SK-N-SH (cell line): ENCODE data around the gene MAD1L1. TPM values are rescaled to one million over a fixed set of nuclear protein-coding genes. Genes with fewer than 3 reads are reported as not detected.

Source experiments
- CTCF ChIA-PET: fragments of 300-600, 350-600 bp; formaldehyde crosslinking; extraction: SDS; loops from one replicate; lab custom pipeline; 2021; lab: Yijun Ruan, JAX
- POLR2A ChIA-PET: fragments of 350-600 bp; sonication (Branson Sonifier 250); formaldehyde crosslinking; extraction: SDS; loops from one replicate; lab custom pipeline; 2020; ENCODE audit warnings: antibody characterized with exemption, inconsistent platforms; lab: Yijun Ruan, JAX
- DNase-seq: peaks from one replicate; pipeline ENCODE4 v3.0.0; 2012
- H2AFZ ChIP-seq: fragments of 200-600 bp; sonication (generic); 2 replicates; pipeline ENCODE4 v1.8.1; 2016; ENCODE audit warnings: antibody characterized with exemption, mild to moderate bottlenecking, low read depth
- H3F3A ChIP-seq: fragments of 200-600 bp; sonication (generic); replicated peaks from 2 replicates; pipeline ENCODE3; 2016; ENCODE audit warnings: antibody characterized with exemption, mild to moderate bottlenecking; ENCODE audit not compliant: insufficient read depth
- H3K27ac ChIP-seq, 2 experiments: fragments of 200-500 bp in 1 of 2; fragments of 200-600 bp in 1 of 2; sonication (Bioruptor generic) in 1 of 2; sonication (generic), shearing (Covaris generic) in 1 of 2; 2 replicates each; pipeline versions ENCODE4 v1.5.1 to v1.6.1; 2014 to 2016; ENCODE audit warnings: low read depth in 2 of 2, inconsistent platforms in 1 of 2, low read length in 1 of 2, mild to moderate bottlenecking in 1 of 2, mixed read lengths in 1 of 2
- H3K27me3 ChIP-seq: fragments of 200-600 bp; sonication (generic), shearing (Covaris generic); 2 replicates; pipeline ENCODE4 v1.6.1; 2016; ENCODE audit warnings: mixed run types; ENCODE audit not compliant: insufficient read depth
- H3K36me3 ChIP-seq, 2 experiments: fragments of 200-500 bp in 1 of 2; fragments of 200-600 bp in 1 of 2; sonication (Bioruptor generic) in 1 of 2; sonication (generic) in 1 of 2; replicated peaks in 1 of 2; 2 replicates each; pipeline versions ENCODE3 to v1.5.1; 2014 to 2016; ENCODE audit warnings: low read length in 1 of 2, mild to moderate bottlenecking in 1 of 2; ENCODE audit not compliant: insufficient read depth in 2 of 2, control insufficient read depth in 1 of 2
- H3K4me1 ChIP-seq, 2 experiments: fragments of 200-500 bp in 1 of 2; fragments of 200-600 bp in 1 of 2; sonication (Bioruptor generic) in 1 of 2; sonication (generic), shearing (Covaris generic) in 1 of 2; 2 replicates each; pipeline versions ENCODE4 v1.5.1 to v1.6.1; 2014 to 2016; ENCODE audit warnings: low read depth in 1 of 2, low read length in 1 of 2, mixed run types in 1 of 2; ENCODE audit not compliant: insufficient read depth in 2 of 2, control insufficient read depth in 1 of 2
- H3K4me2 ChIP-seq: fragments of 200-600 bp; sonication (generic), shearing (Covaris generic); 2 replicates; pipeline ENCODE4 v1.6.1; 2017; ENCODE audit warnings: mixed run types
- H3K4me3 ChIP-seq, 2 experiments: fragments of 200-500 bp in 1 of 2; fragments of 200-600 bp in 1 of 2; sonication (Bioruptor generic) in 1 of 2; sonication (generic), shearing (Covaris generic) in 1 of 2; 2 replicates each; pipeline versions ENCODE4 v1.5.1 to v1.8.1; 2014 to 2016; ENCODE audit warnings: low read depth in 2 of 2, inconsistent platforms in 1 of 2, low read length in 1 of 2, mild to moderate bottlenecking in 1 of 2, mixed read lengths in 1 of 2, moderate library complexity in 1 of 2
- H3K79me2 ChIP-seq: fragments of 200-600 bp; sonication (generic); 2 replicates; pipeline ENCODE4 v1.8.1; 2017; ENCODE audit warnings: mild to moderate bottlenecking; ENCODE audit not compliant: insufficient read depth
- H3K9ac ChIP-seq: fragments of 200-600 bp; sonication (generic); 2 replicates; pipeline ENCODE4 v1.6.1; 2017; ENCODE audit warnings: mixed run types
- H3K9me2 ChIP-seq: fragments of 200-600 bp; sonication (generic); 2 replicates; pipeline ENCODE4 v1.6.1; 2017; ENCODE audit warnings: mixed run types
- H3K9me3 ChIP-seq: fragments of 200-600 bp; sonication (generic); 2 replicates; pipeline ENCODE4 v1.6.1; 2017; ENCODE audit warnings: mixed run types, mild to moderate bottlenecking, moderate library complexity
- H4K20me1 ChIP-seq: fragments of 200-600 bp; sonication (generic); 2 replicates; pipeline ENCODE4 v1.6.1; 2017; ENCODE audit warnings: mild to moderate bottlenecking, mixed run types; ENCODE audit not compliant: insufficient read depth
- CHD2 ChIP-seq: fragments of 150-350 bp; IDR thresholded peaks from 2 replicates; pipeline ENCODE4 v1.6.1; 2018; ENCODE audit warnings: low read length; ENCODE audit not compliant: partially characterized antibody
- CTCF ChIP-seq: fragments of 200-600 bp; sonication (generic); IDR thresholded peaks from 2 replicates; pipeline ENCODE4 v1.6.1; 2017; ENCODE audit warnings: antibody characterized with exemption, mild to moderate bottlenecking, moderate library complexity
- ELF1 ChIP-seq: IDR thresholded peaks from 2 replicates; pipeline ENCODE4 v1.4.0; 2012
- EP300 ChIP-seq, 2 experiments: IDR thresholded peaks; 2 replicates each; pipeline versions ENCODE4 v1.4.0 to v1.6.1; 2012; ENCODE audit warnings: borderline replicate concordance in 1 of 2, low read depth in 1 of 2, low read length in 1 of 2
- EZH2phosphoT487 ChIP-seq: fragments of 200-600 bp; sonication (generic); IDR thresholded peaks from 2 replicates; pipeline ENCODE4 v1.6.1; 2017; ENCODE audit warnings: low read depth, mixed run types, mild to moderate bottlenecking, antibody characterized with exemption, moderate library complexity, borderline replicate concordance
- FOXJ3 ChIP-seq: sonication (generic); formaldehyde crosslinking; IDR thresholded peaks from 2 replicates; pipeline ENCODE4 v1.5.1; 2020; ENCODE audit warnings: mild to moderate bottlenecking, missing genetic modification reagents
- FOXM1 ChIP-seq: IDR thresholded peaks from 2 replicates; pipeline ENCODE4 v1.4.0; 2012; ENCODE audit warnings: low read depth, mild to moderate bottlenecking
- GABPA ChIP-seq: IDR thresholded peaks from 2 replicates; pipeline ENCODE4 v1.4.0; 2012; ENCODE audit warnings: low read depth, mild to moderate bottlenecking
- GATA2 ChIP-seq: sonication (generic); formaldehyde crosslinking; IDR thresholded peaks from 2 replicates; pipeline ENCODE4 v1.5.0; 2020; ENCODE audit warnings: mild to moderate bottlenecking, missing genetic modification reagents
- IRF3 ChIP-seq: fragments of 150-350 bp; IDR thresholded peaks from 2 replicates; pipeline ENCODE4 v1.6.1; 2016; ENCODE audit warnings: mild to moderate bottlenecking, low read depth, low read length
- JUND ChIP-seq: IDR thresholded peaks from 2 replicates; pipeline ENCODE4 v1.4.0; 2012
- MAX ChIP-seq: IDR thresholded peaks from 2 replicates; pipeline ENCODE4 v1.4.0; 2012; ENCODE audit warnings: low read depth
- MEF2A ChIP-seq: IDR thresholded peaks from 2 replicates; pipeline ENCODE4 v1.4.0; 2012; ENCODE audit warnings: low read depth, borderline replicate concordance
- NFIC ChIP-seq: IDR thresholded peaks from 2 replicates; pipeline ENCODE4 v1.4.0; 2012; ENCODE audit warnings: borderline replicate concordance
- NRF1 ChIP-seq: IDR thresholded peaks from 2 replicates; pipeline ENCODE4 v1.6.1; 2012; ENCODE audit warnings: low read depth, mild to moderate bottlenecking, low read length
- PBX3 ChIP-seq: IDR thresholded peaks from 2 replicates; pipeline ENCODE4; 2012
- POLR2AphosphoS5 ChIP-seq: IDR thresholded peaks from 2 replicates; pipeline ENCODE4 v1.6.1; 2012; ENCODE audit warnings: low read depth, low read length
- RCOR1 ChIP-seq: fragments of 150-350 bp; IDR thresholded peaks from 2 replicates; pipeline ENCODE4 v1.6.1; 2017; ENCODE audit warnings: antibody characterized with exemption, low read length
- REST ChIP-seq: IDR thresholded peaks from 2 replicates; pipeline ENCODE4 v1.6.1; 2012; ENCODE audit warnings: mild to moderate bottlenecking, low read depth, low read length, moderate library complexity
- RFX5 ChIP-seq: IDR thresholded peaks from 2 replicates; pipeline ENCODE4 v1.6.1; 2012; ENCODE audit warnings: mild to moderate bottlenecking, improper control_type of control experiment, low read length
- RXRA ChIP-seq: IDR thresholded peaks from 2 replicates; pipeline ENCODE4 v1.4.0; 2012; ENCODE audit warnings: low read depth, mild to moderate bottlenecking, borderline replicate concordance
- SIN3A ChIP-seq: IDR thresholded peaks from 2 replicates; pipeline ENCODE4 v1.6.1; 2012; ENCODE audit warnings: low read depth, mild to moderate bottlenecking, low read length, moderate library complexity, borderline replicate concordance
- TAF1 ChIP-seq: IDR thresholded peaks from 2 replicates; pipeline ENCODE4 v1.6.1; 2012; ENCODE audit warnings: low read depth, mild to moderate bottlenecking, low read length, moderate library complexity, borderline replicate concordance
- TCF12 ChIP-seq: IDR thresholded peaks from 2 replicates; pipeline ENCODE4 v1.4.0; 2012
- USF2 ChIP-seq: fragments of 150-350 bp; IDR thresholded peaks from 2 replicates; pipeline ENCODE4 v1.6.1; 2017; ENCODE audit warnings: antibody characterized with exemption, low read length, low read depth, borderline replicate concordance
- YY1 ChIP-seq: IDR thresholded peaks from 2 replicates; pipeline ENCODE4 v1.4.0; 2012; ENCODE audit warnings: low read depth, mild to moderate bottlenecking
- WGBS: methylation state at CpG from one replicate; pipeline ENCODE4 v1.1.6; 2017; ENCODE audit warnings: low lambda C conversion rate; 5-methylcytosine and 5-hydroxymethylcytosine counted together
- polyA plus RNA-seq, 3 experiments: library from polyadenylated mRNA; depleted of rRNA; stranded (reverse); fragments of >200 nt; gene quantifications; 2 replicates each; pipeline ENCODE4 v1.2.3, GENCODE V29; 2012

MAD1L1 gene
- polyA plus RNA-seq, 1 of the 3 experiments (the other 2 are of a cell fraction), result 46.2 TPM

- DNase-seq, result no peak
- no peak overlapping the region for H3K9ac ChIP-seq
- peaks cover 40 to 74% of the 10 kb centered on the region in 2 experiments; a peak in 3 of 4 replicates for H3K4me1 ChIP-seq
- H3K36me3 ChIP-seq, result no peaks in the 10 kb centered on the region
- H3F3A ChIP-seq, result peaks cover 12% of the 10 kb centered on the region
- no peaks in the 10 kb centered on the region; the same call in 1 of the 2 replicates for H3K79me2 ChIP-seq
- no peak overlapping the region; the same call in 1 of the 2 replicates for H2AFZ ChIP-seq
- ChIA-PET CTCF (interaction anchor here (0.6 to 1.8 kb wide), 5 partner anchors 8 to 50 kb away, joined by 3 to 6 read pairs (median 3); no protein-coding TSS in a partner anchor), POLR2A (no interaction called here)
- 52% methylated on average over 14 of the region's 14 CpGs for WGBS
- H3K9me2 ChIP-seq, result no peaks in the 10 kb centered on the region
- peak overlapping the region; percentile 36 for H3K4me2 ChIP-seq
- peak overlapping the region in 1 of 2 experiments; percentile 76; a peak in 3 of 4 replicates for H3K27ac ChIP-seq
- H4K20me1 ChIP-seq, result peaks cover 3% of the 10 kb centered on the region; the same call in 1 of the 2 replicates
- H3K4me3 ChIP-seq, result no peak overlapping the region
- H3K9me3 ChIP-seq, result no peaks in the 10 kb centered on the region
- H3K27me3 ChIP-seq, result no peaks in the 10 kb centered on the region
- TF ChIP-seq IRF3 (no peak), USF2 (no peak), MAX (peak; percentile 91), NFIC (peak; percentile 46; the same call in 1 of the 2 replicates), GABPA (no peak), TAF1 (no peak), CHD2 (no peak), CTCF (peak; percentile 23; the same call in 1 of the 2 replicates), PBX3 (peak; percentile 86), NRF1 (no peak), POLR2AphosphoS5 (peak; percentile 37; the same call in 1 of the 2 replicates), REST (no peak), EP300 (IDR thresholded peaks at IDR 0.05; ENCODE audit: borderline replicate concordance in 1 of 2, low read depth in 1 of 2, low read length in 1 of 2) (peak in 1 of 2 experiments; percentile 37; a peak in 1 of 4 replicates), TCF12 (peak; percentile 83), RFX5 (no peak), JUND (no peak; the same call in 1 of the 2 replicates), YY1 (no peak; the same call in 1 of the 2 replicates), SIN3A (no peak; the same call in 1 of the 2 replicates), GATA2 (CRISPR knock-in tag) (no peak), MEF2A (no peak), ELF1 (no peak), FOXM1 (no peak), EZH2phosphoT487 (no peak), RXRA (no peak; the same call in 1 of the 2 replicates), FOXJ3 (CRISPR knock-in tag) (no peak), RCOR1 (no peak)
Observed at GRCh38 chr7:2114052-2114451, 118.7 kb downstream of the MAD1L1 start.
